ENCODE data around the gene DNAJB9. TPM values are rescaled to one million over a fixed set of nuclear protein-coding genes. Genes with fewer than 3 reads are reported as not detected.

DNAJB9 gene
- total RNA-seq, 1 donor from 2014 or later, result 41.5 TPM

DNA sequence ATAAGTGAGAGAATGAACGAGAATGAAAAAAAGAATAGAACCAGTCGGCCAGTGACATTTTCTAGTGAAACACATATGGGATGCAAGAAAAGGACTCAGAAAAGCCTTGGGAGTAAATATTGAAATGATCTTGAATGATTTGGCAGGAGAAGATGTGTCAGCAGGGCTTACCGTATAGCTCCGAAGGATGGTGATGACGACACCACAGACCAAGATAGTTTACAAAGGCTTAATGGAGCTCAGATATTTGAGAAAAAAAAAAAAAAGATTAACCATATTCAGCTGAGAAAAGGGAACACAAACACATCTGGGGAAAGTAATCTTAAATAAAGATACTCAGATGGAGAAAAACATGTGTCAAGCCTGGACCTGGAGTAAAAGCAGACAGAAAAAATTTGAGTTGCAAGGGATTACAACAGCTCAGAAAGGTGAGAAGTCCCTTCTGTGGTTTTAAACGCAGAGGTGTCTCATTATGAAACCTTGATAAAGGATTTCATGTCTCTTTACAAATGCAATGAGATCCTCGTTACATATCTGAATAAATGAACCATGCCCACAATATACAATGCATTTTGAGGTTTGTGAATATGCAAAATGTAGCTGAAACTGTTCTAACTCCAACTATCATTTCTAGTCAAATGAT, 36.0 kb downstream of the DNAJB9 start:
- no peak for DNase-seq

DNA sequence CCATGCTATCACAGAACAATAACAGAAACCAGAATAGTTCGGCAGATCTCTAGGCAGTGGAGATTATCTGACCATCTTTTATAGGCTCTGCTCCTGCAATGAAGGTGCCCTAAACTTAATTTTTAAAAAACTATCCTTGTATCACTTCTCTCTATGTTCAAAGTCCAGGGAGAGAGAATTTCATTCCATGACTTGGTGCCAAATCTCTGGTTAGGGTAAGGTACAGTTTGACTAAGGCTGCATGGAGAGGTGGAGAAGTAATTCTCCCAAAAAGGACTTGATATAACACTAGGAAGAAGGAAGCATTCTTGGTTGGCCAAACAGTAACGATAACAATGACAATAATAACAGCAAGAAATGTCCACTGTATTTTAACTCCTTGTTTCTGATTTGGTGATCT, 40.0 kb downstream of the DNAJB9 start:
- DNase-seq, result no peak

DNA sequence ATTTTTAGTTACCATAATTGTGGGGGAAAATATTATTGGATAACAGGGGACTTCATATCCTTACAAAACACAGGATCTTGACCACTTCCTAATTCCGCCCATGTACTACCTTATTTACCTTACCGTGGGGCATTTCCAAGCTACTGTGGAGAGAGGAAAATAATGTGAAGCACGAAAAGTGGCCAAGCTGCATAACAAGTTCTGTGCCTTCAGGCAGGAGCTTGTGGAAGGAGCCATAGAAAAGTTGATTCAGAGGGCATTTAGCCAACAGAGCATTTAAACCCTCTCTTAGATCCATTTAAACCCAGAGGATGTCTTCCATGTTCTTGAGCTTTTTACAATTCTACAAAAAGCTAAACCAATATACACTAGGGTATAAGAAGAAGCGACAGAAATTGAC, 41.6 kb downstream of the DNAJB9 start:
- no peak for DNase-seq

GRCh38 chr7:108613147-108613948, 43.7 kb downstream of the DNAJB9 start:
- DNase-seq, result peak; percentile 69

DNA sequence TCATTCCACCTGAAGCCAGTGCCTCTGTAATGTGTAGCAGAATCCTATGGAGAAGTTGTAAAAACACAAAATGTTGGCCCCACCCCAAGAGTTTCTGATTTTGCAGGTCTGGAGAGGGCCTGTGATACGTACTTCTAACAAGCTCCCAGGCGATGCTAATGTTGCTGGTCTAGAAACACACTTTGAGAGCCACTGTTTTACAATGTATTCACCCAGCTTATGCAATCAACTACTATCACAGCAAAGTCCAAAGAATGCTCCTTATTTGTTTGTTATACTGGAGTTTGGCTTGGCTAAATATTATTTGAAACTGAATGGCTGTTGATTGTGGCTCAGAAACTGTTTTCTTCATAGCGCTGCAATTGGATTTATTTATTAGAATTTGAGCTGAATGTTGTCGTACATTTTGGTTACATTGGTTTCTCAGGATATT, 44.3 kb downstream of the DNAJB9 start:
- DNase-seq, result no peak

DNA sequence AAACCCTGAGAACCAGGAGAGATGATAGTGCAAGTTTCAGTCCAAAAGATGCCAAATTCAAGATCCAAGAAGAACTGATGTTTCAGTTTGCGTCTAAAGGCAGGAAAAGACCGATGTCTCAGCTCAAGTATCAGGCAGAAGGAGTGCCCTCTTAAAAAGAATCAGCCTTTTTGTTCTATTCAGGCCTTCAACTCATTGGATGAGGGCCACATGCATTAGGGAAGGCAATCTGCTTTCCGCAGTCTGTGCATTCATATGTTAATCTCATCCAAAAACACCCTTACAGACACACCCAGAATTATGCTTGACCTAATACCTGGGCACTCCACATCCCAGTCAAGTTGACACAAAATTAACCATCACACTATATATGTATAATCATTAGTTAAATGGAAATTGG, 45.2 kb downstream of the DNAJB9 start:
- no peak for DNase-seq

- no peak for DNase-seq
Observed at GRCh38 chr7:108618056-108618455, 48.4 kb downstream of the DNAJB9 start.

- DNase-seq, result no peak
Observed at GRCh38 chr7:108623220-108623619, 53.5 kb downstream of the DNAJB9 start.

Other genes starting within 250 kb of the DNAJB9 start
- 9.2 and 16.0 TPM in 2 replicates for gene NRCAM, start 113.4 kb upstream of the DNAJB9 start, total RNA-seq
- 39.7 and 58.4 TPM in 2 replicates for gene PNPLA8, start 43.7 kb upstream of the DNAJB9 start, total RNA-seq
- 14.8 and 16.5 TPM in 2 replicates for gene THAP5, start 168 bp upstream of the DNAJB9 start, total RNA-seq